ENCODE results near the gene MEX3D. TPM values are rescaled to one million over a fixed set of nuclear protein-coding genes. Genes with fewer than 3 reads are reported as not detected.

The MEX3D gene
- total RNA-seq, 4 donors from 2014 or later, result 11.6 to 20.0 (median 15.6) TPM

- TF ChIP-seq POLR2A (IDR thresholded peaks at IDR 0.05) (no peak), CTCF (IDR thresholded peaks at IDR 0.05) (no peak)
- peaks cover 0 to 67% (median 0%) of the 10 kb centered on the region in 3 donors for H3K36me3 ChIP-seq
- H3K4me1 ChIP-seq, result peaks cover 0 to 18% (median 2%) of the 10 kb centered on the region in 4 donors
- no peaks in the 10 kb centered on the region for H3K9me3 ChIP-seq
- H3K27ac ChIP-seq, result no peak overlapping the region
- no peaks in the 10 kb centered on the region for H3K27me3 ChIP-seq
- H3K4me3 ChIP-seq, result no peak overlapping the region
- DNase-seq, result no peak
These were observed 45.0 kb upstream of the MEX3D start for GRCh38 chr19:1613146-1613545.

GRCh38 chr19:1612114-1613086, 44.3 kb upstream of the MEX3D start:
- H3K36me3 ChIP-seq, result peaks cover 0 to 67% (median 0%) of the 10 kb centered on the region in 3 donors
- no peak overlapping the region for H3K4me3 ChIP-seq
- DNase-seq, result no peak
- no peak overlapping the region for H3K27ac ChIP-seq
- TF ChIP-seq POLR2A (IDR thresholded peaks at IDR 0.05) (no peak), CTCF (IDR thresholded peaks at IDR 0.05) (no peak)
- H3K9me3 ChIP-seq, result no peaks in the 10 kb centered on the region
- peaks cover 0 to 13% (median 2%) of the 10 kb centered on the region in 4 donors for H3K4me1 ChIP-seq
- H3K27me3 ChIP-seq, result no peaks in the 10 kb centered on the region

- peaks cover 0 to 10% (median 7%) of the 10 kb centered on the region in 4 donors for H3K4me1 ChIP-seq
These were observed 43.2 kb upstream of the MEX3D start for GRCh38 chr19:1611353-1611752.

GRCh38 chr19:1610579-1610978, 42.5 kb upstream of the MEX3D start:
- peaks cover 0 to 15% (median 10%) of the 10 kb centered on the region in 4 donors for H3K4me1 ChIP-seq
- H3K9me3 ChIP-seq, result no peaks in the 10 kb centered on the region
- no peaks in the 10 kb centered on the region for H3K27me3 ChIP-seq
- peaks cover 0 to 62% (median 0%) of the 10 kb centered on the region in 3 donors for H3K36me3 ChIP-seq
- no peak for DNase-seq
- TF ChIP-seq POLR2A (IDR thresholded peaks at IDR 0.05) (no peak), CTCF (IDR thresholded peaks at IDR 0.05) (no peak)
- H3K27ac ChIP-seq, result no peak overlapping the region
- no peak overlapping the region for H3K4me3 ChIP-seq

More at GRCh38 chr19:1611353-1611752, 43.2 kb upstream of the MEX3D start:
- no peak overlapping the region for H3K27ac ChIP-seq
- H3K27me3 ChIP-seq, result no peaks in the 10 kb centered on the region
- DNase-seq, result no peak
- no peak overlapping the region for H3K4me3 ChIP-seq
- peaks cover 0 to 67% (median 0%) of the 10 kb centered on the region in 3 donors for H3K36me3 ChIP-seq
- TF ChIP-seq POLR2A (IDR thresholded peaks at IDR 0.05), result no peak
- TF ChIP-seq CTCF (IDR thresholded peaks at IDR 0.05), result no peak
- H3K9me3 ChIP-seq, result no peaks in the 10 kb centered on the region

GRCh38 chr19:1609680-1610474, 41.8 kb upstream of the MEX3D start:
- no peak for TF ChIP-seq CTCF (IDR thresholded peaks at IDR 0.05)
- TF ChIP-seq POLR2A (IDR thresholded peaks at IDR 0.05), result no peak
- Histone ChIP-seq H3K4me3 (no peak overlapping the region), H3K36me3 (peaks cover 0 to 55% (median 0%) of the 10 kb centered on the region in 3 donors)

More at GRCh38 chr19:1609680-1610474, 41.8 kb upstream of the MEX3D start:
- Histone ChIP-seq H3K4me1 (peaks cover 0 to 15% (median 10%) of the 10 kb centered on the region in 4 donors), H3K27me3 (no peaks in the 10 kb centered on the region), H3K27ac (peak overlapping the region in 1 of 4 donors; percentile 64), H3K9me3 (no peaks in the 10 kb centered on the region)
- no peak for DNase-seq
